GM23338 (cell line): ENCODE results near the gene SLC39A11. TPM values are rescaled to one million over a fixed set of nuclear protein-coding genes. Genes with fewer than 3 reads are reported as not detected.
"Not testable (repeated sequence)": the region's sequence is repeated elsewhere in the genome, so short reads cannot be mapped to it uniquely, and the experiment has no call there.

Experiments
- ATAC-seq: fragments of 200-7000 bp; cut with Tn5 transposase; 3 replicates; pipeline ENCODE4 v1.9.1; 2020
- DNase-seq: peaks from one replicate; pipeline ENCODE4 v3.0.0-alpha.2; 2015; ENCODE audit warnings: low spot score
- H2AFZ ChIP-seq: fragments of 200-600 bp; sonication (generic); 2 replicates; pipeline ENCODE4 v1.8.0; 2016; ENCODE audit warnings: antibody characterized with exemption, mild to moderate bottlenecking, moderate library complexity
- H3F3A ChIP-seq: fragments of 200-600 bp; sonication (generic); replicated peaks from 2 replicates; pipeline ENCODE4 v1.8.0; 2017; ENCODE audit warnings: antibody characterized with exemption, mixed run types, low read depth
- H3K27ac ChIP-seq: fragments of 200-600 bp; sonication (generic); 2 replicates; pipeline ENCODE4 v1.6.1; 2016; ENCODE audit warnings: low read depth
- H3K27me3 ChIP-seq: fragments of 200-600 bp; sonication (generic); 2 replicates; pipeline ENCODE4 v1.8.0; 2016; ENCODE audit warnings: mild to moderate bottlenecking, mixed run types, moderate library complexity; ENCODE audit not compliant: insufficient read depth
- H3K36me3 ChIP-seq: fragments of 200-600 bp; sonication (generic); 2 replicates; pipeline ENCODE4 v1.8.0; 2016; ENCODE audit warnings: mild to moderate bottlenecking; ENCODE audit not compliant: insufficient read depth
- H3K4me1 ChIP-seq: fragments of 200-600 bp; sonication (generic); 2 replicates; pipeline ENCODE4 v1.8.0; 2016; ENCODE audit warnings: mild to moderate bottlenecking, moderate library complexity; ENCODE audit not compliant: insufficient read depth
- H3K4me2 ChIP-seq: fragments of 200-600 bp; sonication (generic); 2 replicates; pipeline ENCODE4 v1.7.1; 2017; ENCODE audit warnings: mixed run types
- H3K4me3 ChIP-seq: fragments of 200-600 bp; sonication (generic); 2 replicates; pipeline ENCODE4 v1.6.1; 2016; ENCODE audit warnings: mixed run types
- H3K79me2 ChIP-seq: fragments of 200-600 bp; sonication (generic); replicated peaks from 2 replicates; pipeline ENCODE4 v1.8.0; 2017; ENCODE audit warnings: mild to moderate bottlenecking; ENCODE audit not compliant: insufficient read depth
- H3K9me2 ChIP-seq: fragments of 200-600 bp; sonication (generic); 2 replicates; pipeline ENCODE4 v1.8.0; 2017; ENCODE audit not compliant: insufficient read depth
- H4K20me1 ChIP-seq: fragments of 200-600 bp; sonication (generic); replicated peaks from 2 replicates; pipeline ENCODE4 v1.8.0; 2017; ENCODE audit warnings: mild to moderate bottlenecking; ENCODE audit not compliant: insufficient read depth
- H3K27ac Mint-ChIP-seq: 2 replicates; pipeline ENCODE4 v1.8.0; 2020; ENCODE audit warnings: inconsistent platforms, mild to moderate bottlenecking, moderate library complexity, mixed read lengths
- H3K27me3 Mint-ChIP-seq: 3 replicates; pipeline ENCODE4 v1.8.0; 2022; ENCODE audit warnings: low read depth, mild to moderate bottlenecking, moderate library complexity, mixed read lengths, inconsistent platforms; ENCODE audit not compliant: insufficient read depth, poor library complexity
- H3K36me3 Mint-ChIP-seq: 3 replicates; pipeline ENCODE4 v1.8.0; 2021; ENCODE audit warnings: low read depth, mild to moderate bottlenecking, inconsistent platforms, moderate library complexity, mixed read lengths
- H3K4me1 Mint-ChIP-seq: 3 replicates; pipeline ENCODE4 v1.8.0; 2020; ENCODE audit warnings: mild to moderate bottlenecking, inconsistent platforms, mixed read lengths
- H3K4me3 Mint-ChIP-seq: 3 replicates; pipeline ENCODE4 v1.8.0; 2021; ENCODE audit warnings: moderate library complexity, mild to moderate bottlenecking, inconsistent platforms, mixed read lengths
- H3K9me3 Mint-ChIP-seq: 3 replicates; pipeline ENCODE4 v1.8.0; 2020; ENCODE audit warnings: moderate library complexity, mild to moderate bottlenecking, inconsistent platforms, mixed read lengths
- CREB1 ChIP-seq: fragments of 250-450 bp; sonication (Bioruptor Pico); IDR thresholded peaks from 2 replicates; pipeline ENCODE4 v1.5.0; 2020; ENCODE audit warnings: low read depth, mild to moderate bottlenecking, moderate library complexity
- CTCF ChIP-seq, 2 experiments: fragments of 200-600 bp in 1 of 2; sonication (generic) in 1 of 2; conservative IDR thresholded peaks; 2 replicates each; pipeline versions ENCODE4 v1.5.1 to v1.6.1; 2016 to 2017; ENCODE audit warnings: antibody characterized with exemption in 2 of 2, low read depth in 2 of 2, mild to moderate bottlenecking in 2 of 2, moderate library complexity in 1 of 2
- ETS1 ChIP-seq: IDR thresholded peaks from 2 replicates; pipeline ENCODE4 v1.6.1; 2016; ENCODE audit warnings: antibody characterized with exemption
- EZH2 ChIP-seq: fragments of 200-600 bp; sonication (generic); IDR thresholded peaks from one replicate; pipeline ENCODE4 v1.8.0; 2017; ENCODE audit warnings: antibody characterized with exemption, mild to moderate bottlenecking, low read depth; ENCODE audit not compliant: unreplicated experiment
- JUNB ChIP-seq: IDR thresholded peaks from one replicate; pipeline ENCODE4 v1.6.1; 2016; ENCODE audit warnings: antibody characterized with exemption; ENCODE audit not compliant: unreplicated experiment
- REST ChIP-seq: IDR thresholded peaks from one replicate; pipeline ENCODE4 v1.6.1; 2018; ENCODE audit warnings: antibody characterized with exemption; ENCODE audit not compliant: unreplicated experiment
- STAT1 ChIP-seq: IDR thresholded peaks from one replicate; pipeline ENCODE4 v1.6.1; 2016; ENCODE audit warnings: antibody characterized with exemption; ENCODE audit not compliant: unreplicated experiment
- ZNF114 ChIP-seq: fragments of 250-450 bp; sonication (Bioruptor Pico); IDR thresholded peaks from 2 replicates; pipeline ENCODE4 v1.5.0; 2020; ENCODE audit warnings: mild to moderate bottlenecking, moderate library complexity
- ZNF331 ChIP-seq: fragments of 250-450 bp; sonication (Bioruptor Pico); IDR thresholded peaks from 2 replicates; pipeline ENCODE4 v1.5.0; 2020; ENCODE audit warnings: low read depth, mild to moderate bottlenecking, moderate library complexity
- polyA plus RNA-seq: library from polyadenylated mRNA; unstranded; fragments of >200 nt; fragmentation: Nextera tagmentation; extraction: Ambion mirVana; gene quantifications from 2 replicates; pipeline ENCODE4 v1.2.1, GENCODE V29; 2016
- total RNA-seq: library from RNA; depleted of rRNA; stranded (reverse); fragments of >200 nt; shearing (Covaris generic); gene quantifications from 2 replicates; pipeline ENCODE4 v1.2.3, GENCODE V29; 2014

SLC39A11 gene
- total and polyA plus RNA-seq, 2 experiments from 2014 or later = 10.8 to 18.1 TPM

- no peaks in the 10 kb centered on the region for H3F3A ChIP-seq
- H3K4me3 ChIP-seq = no peak overlapping the region
- H4K20me1 ChIP-seq = no peaks in the 10 kb centered on the region
- peaks cover 14% of the 10 kb centered on the region for H3K4me1 ChIP-seq
- H3K9me2 ChIP-seq = no peaks in the 10 kb centered on the region
- no peaks in the 10 kb centered on the region for H3K27me3 Mint-ChIP-seq
- H3K27me3 ChIP-seq = no peaks in the 10 kb centered on the region
- no peak for TF ChIP-seq STAT1
- no peak for TF ChIP-seq ETS1
- TF ChIP-seq ZNF331 (CRISPR knock-in tag) = no peak
- no peak overlapping the region for H3K4me2 ChIP-seq
- no peaks in the 10 kb centered on the region for H3K79me2 ChIP-seq
- H3K9me3 Mint-ChIP-seq = no peaks in the 10 kb centered on the region
- 0 out of 3 replicates have a peak, but pooled peaks cover 3% of the 10 kb centered on the region for H3K36me3 Mint-ChIP-seq
- no peak overlapping the region for H3K27ac Mint-ChIP-seq
- no peaks in the 10 kb centered on the region for H3K36me3 ChIP-seq
- H3K27ac ChIP-seq = peak overlapping the region; percentile 59; the same call in 1 of the 2 replicates
- ATAC-seq (no peak), DNase-seq (no peak)
- no peak overlapping the region for H3K4me3 Mint-ChIP-seq
- no peak overlapping the region for H2AFZ ChIP-seq
- H3K4me1 Mint-ChIP-seq = peaks cover 19% of the 10 kb centered on the region
Observed at GRCh38 chr17:72937707-72938106, 154.8 kb downstream of the SLC39A11 start.

- H3K79me2 ChIP-seq, H2AFZ ChIP-seq, H3K4me2 ChIP-seq, H3K27me3 Mint-ChIP-seq, H4K20me1 ChIP-seq, H3K27ac ChIP-seq, H3K4me3 ChIP-seq, H3K27me3 ChIP-seq, H3K27ac Mint-ChIP-seq, H3K4me3 Mint-ChIP-seq, H3K9me2 ChIP-seq, H3K9me3 Mint-ChIP-seq, H3F3A ChIP-seq, H3K36me3 ChIP-seq, DNase-seq, H3K36me3 Mint-ChIP-seq, ATAC-seq: not testable (repeated sequence)
- peaks cover 19% of the 10 kb centered on the region for H3K4me1 Mint-ChIP-seq
- peaks cover 14% of the 10 kb centered on the region for H3K4me1 ChIP-seq
Observed at GRCh38 chr17:72937254-72937653, 155.2 kb downstream of the SLC39A11 start.

- Histone ChIP-seq H3F3A (no peaks in the 10 kb centered on the region), H3K9me2 (no peaks in the 10 kb centered on the region), H3K4me3 (no peak overlapping the region), H2AFZ (no peak overlapping the region), H3K4me1 (peaks cover 14% of the 10 kb centered on the region), H3K27ac (no peak overlapping the region), H3K27me3 (no peaks in the 10 kb centered on the region), H3K4me2 (no peak overlapping the region), H4K20me1 (no peaks in the 10 kb centered on the region), H3K36me3 (no peaks in the 10 kb centered on the region), H3K79me2 (no peaks in the 10 kb centered on the region)
- H3K4me1 Mint-ChIP-seq = peaks cover 19% of the 10 kb centered on the region
- DNase-seq (no peak), ATAC-seq (no peak)
- H3K27ac Mint-ChIP-seq = no peak overlapping the region
- no peaks in the 10 kb centered on the region for H3K9me3 Mint-ChIP-seq
- H3K4me3 Mint-ChIP-seq = no peak overlapping the region
- 0 out of 3 replicates have a peak, but pooled peaks cover 3% of the 10 kb centered on the region for H3K36me3 Mint-ChIP-seq
- H3K27me3 Mint-ChIP-seq = peaks cover 1% of the 10 kb centered on the region
- TF ChIP-seq STAT1 = no peak
- no peak for TF ChIP-seq CTCF (conservative IDR thresholded peaks at IDR 0.05; ENCODE audit: low read depth in 2 of 2)
- TF ChIP-seq ZNF331 (CRISPR knock-in tag) = no peak
- TF ChIP-seq ETS1 = no peak
- TF ChIP-seq CREB1 (CRISPR knock-in tag) = no peak
- no peak for TF ChIP-seq JUNB
- TF ChIP-seq ZNF114 (CRISPR knock-in tag) = no peak
- TF ChIP-seq REST = no peak
- TF ChIP-seq EZH2 = no peak
Observed at GRCh38 chr17:72935984-72936383, 156.5 kb downstream of the SLC39A11 start.
